ENCODE measurements around the gene PKIB. TPM values are rescaled to one million over a fixed set of nuclear protein-coding genes. Genes with fewer than 3 reads are reported as not detected.
"Not testable (repeated sequence)": the region's sequence is repeated elsewhere in the genome, so short reads cannot be mapped to it uniquely, and the experiment has no call there.

Gene PKIB
- polyA plus RNA-seq, 12 donors, result 1.1 to 6.9 (median 1.8) TPM; not detected in 2

- not testable (repeated sequence) for DNase-seq
Observed at GRCh38 chr6:122744247-122744646, 134.0 kb downstream of the PKIB start.

GRCh38 chr6:122744856-122745255 is 134.7 kb downstream of the PKIB start:
- DNase-seq, result not testable (repeated sequence)

- no peak for DNase-seq
Observed at GRCh38 chr6:122746688-122747087, 136.5 kb downstream of the PKIB start.

- no peak for DNase-seq
Observed at GRCh38 chr6:122747573-122747972, 137.4 kb downstream of the PKIB start.

GRCh38 chr6:122748945-122749344 is 138.7 kb downstream of the PKIB start:
- DNase-seq, result not testable (repeated sequence)

GRCh38 chr6:122749451-122750050 is 139.3 kb downstream of the PKIB start:
- no peak for DNase-seq

GRCh38 chr6:122751326-122751725 is 141.1 kb downstream of the PKIB start:
- no peak for DNase-seq

- DNase-seq, result no peak
Observed at GRCh38 chr6:122752459-122752858, 142.3 kb downstream of the PKIB start.

GRCh38 chr6:122753000-122753687 is 142.9 kb downstream of the PKIB start:
- no peak for DNase-seq

- DNase-seq, result no peak
Observed at GRCh38 chr6:122753688-122754056, 143.5 kb downstream of the PKIB start.

GRCh38 chr6:122754191-122754731 is 144.1 kb downstream of the PKIB start:
- no peak for DNase-seq

- no peak for DNase-seq
Observed at GRCh38 chr6:122755901-122756300, 145.7 kb downstream of the PKIB start.

- DNase-seq, result no peak
Observed at GRCh38 chr6:122758927-122759334, 148.7 kb downstream of the PKIB start.

GRCh38 chr6:122760330-122760729 is 150.1 kb downstream of the PKIB start:
- no peak for DNase-seq

GRCh38 chr6:122766256-122766655 is 156.1 kb downstream of the PKIB start:
- no peak for DNase-seq

GRCh38 chr6:122770835-122771601 is 160.8 kb downstream of the PKIB start:
- DNase-seq, result no peak

GRCh38 chr6:122772724-122773415 is 162.7 kb downstream of the PKIB start:
- DNase-seq, result no peak

Other genes starting within 250 kb of the PKIB start
- gene HSF2, start 210.8 kb upstream of the PKIB start, polyA plus RNA-seq (ENCODE audit: insufficient read length in 12 of 12), result 10 to 100 TPM in 11 of 12 donors, not detected in 1; 23.5 to 40.9 (median 32.2) TPM
- gene SERINC1, start 138.6 kb upstream of the PKIB start, polyA plus RNA-seq (ENCODE audit: insufficient read length in 12 of 12), result 100 to 1,000 TPM in 11 of 12 donors, not detected in 1; 119 to 189 (median 165) TPM
- gene FABP7, start 169.3 kb downstream of the PKIB start, polyA plus RNA-seq (ENCODE audit: insufficient read length in 12 of 12), result 10 to 100 TPM in 3 of 12 donors, 1 to 10 TPM in 5, under 1 TPM in 3, not detected in 1; 0.42 to 18.0 (median 2.9) TPM
- gene SMPDL3A, start 178.9 kb downstream of the PKIB start, polyA plus RNA-seq (ENCODE audit: insufficient read length in 12 of 12), result 10 to 100 TPM in 10 of 12 donors, 1 to 10 TPM in 1, not detected in 1; 9.7 to 30.1 (median 18.1) TPM

Measured in muscle of arm (tissue), 12 donors.